GM19452 (cell line): ENCODE measurements around the gene KL.

Source experiments
- ATAC-seq: cut with Tn5 transposase; IDR thresholded peaks from one replicate; pipeline ENCODE4 v1.9.1; 2021; ENCODE audit not compliant: unreplicated experiment

KL gene

GRCh38 chr13:33016414-33017322, at the start of gene KL:
Gene KL (plus strand): TSS chr13:33016423. CDS start chr13:33016441, 18 bp downstream.
- ATAC-seq, result peak; percentile 38

- ATAC-seq, result no peak
Observed at GRCh38 chr13:32967584-32968182, 48.5 kb upstream of the KL start.

- ATAC-seq, result no peak
Observed at GRCh38 chr13:32968316-32968715, 47.9 kb upstream of the KL start.

- ATAC-seq, result no peak
Observed at GRCh38 chr13:32968793-32969192, 47.4 kb upstream of the KL start.

- ATAC-seq, result peak; percentile 82
Observed at GRCh38 chr13:32969516-32969941, 46.7 kb upstream of the KL start.

GRCh38 chr13:32976056-32976805, 40.0 kb upstream of the KL start:
- ATAC-seq, result no peak

- no peak for ATAC-seq
Observed at GRCh38 chr13:32976912-32977311, 39.3 kb upstream of the KL start.

- ATAC-seq, result no peak
Observed at GRCh38 chr13:32977321-32977720, 38.9 kb upstream of the KL start.

- no peak for ATAC-seq
Observed at GRCh38 chr13:32978278-32978677, 37.9 kb upstream of the KL start.

GRCh38 chr13:32983058-32983457, 33.2 kb upstream of the KL start:
- no peak for ATAC-seq

- ATAC-seq, result no peak
Observed at GRCh38 chr13:32984857-32985626, 31.2 kb upstream of the KL start.

- no peak for ATAC-seq
Observed at GRCh38 chr13:32986552-32986951, 29.7 kb upstream of the KL start.

GRCh38 chr13:32987462-32987861, 28.8 kb upstream of the KL start:
- ATAC-seq, result no peak

GRCh38 chr13:32988608-32989289, 27.5 kb upstream of the KL start:
- ATAC-seq, result no peak

GRCh38 chr13:32989290-32989667, 26.9 kb upstream of the KL start:
- ATAC-seq, result no peak

- ATAC-seq, result no peak
Observed at GRCh38 chr13:32989942-32990341, 26.3 kb upstream of the KL start.

- no peak for ATAC-seq
Observed at GRCh38 chr13:32993145-32993544, 23.1 kb upstream of the KL start.

GRCh38 chr13:32997399-32997798, 18.8 kb upstream of the KL start:
- ATAC-seq, result no peak

GRCh38 chr13:32998966-32999365, 17.3 kb upstream of the KL start:
- ATAC-seq, result no peak

GRCh38 chr13:33000365-33000764, 15.9 kb upstream of the KL start:
- no peak for ATAC-seq
